T-helper 2 cell treated with Interferon-gamma antibody and Interleukin-4, amounts not matched to agents 5 μg/mL and 100 μg/mL, for 36 hours (primary cell): ENCODE measurements around the gene PCDHA5.
"Not testable (repeated sequence)": the region's sequence is repeated elsewhere in the genome, so short reads cannot be mapped to it uniquely, and the experiment has no call there.

ENCODE experiments used
- DNase-seq: peaks from one replicate; pipeline ENCODE4 v3.0.0; 2021; ENCODE audit warnings: low spot score
- H3K27ac Mint-ChIP-seq: one replicate; pipeline ENCODE4 v1.8.0; 2021; ENCODE audit warnings: mild to moderate bottlenecking, mixed read lengths
- H3K27me3 Mint-ChIP-seq: one replicate; pipeline ENCODE4 v1.8.0; 2021; ENCODE audit warnings: low read depth, mixed read lengths
- H3K36me3 Mint-ChIP-seq: one replicate; pipeline ENCODE4 v1.8.0; 2021; ENCODE audit warnings: low read depth, mixed read lengths
- H3K4me1 Mint-ChIP-seq: one replicate; pipeline ENCODE4 v1.8.0; 2021; ENCODE audit warnings: low read depth, mixed read lengths
- H3K4me3 Mint-ChIP-seq: one replicate; pipeline ENCODE4 v1.8.0; 2022; ENCODE audit warnings: mild to moderate bottlenecking, moderate library complexity, mixed read lengths
- H3K9me3 Mint-ChIP-seq: one replicate; pipeline ENCODE4 v1.8.0; 2021; ENCODE audit warnings: mixed read lengths

Gene PCDHA5

GRCh38 chr5:140802781-140803271, 18.6 kb upstream of the PCDHA5 start:
- Mint-ChIP-seq H3K36me3 (no peaks in the 10 kb centered on the region), H3K27ac (no peak overlapping the region), H3K4me3 (no peak overlapping the region), H3K27me3 (no peaks in the 10 kb centered on the region), H3K4me1 (no peaks in the 10 kb centered on the region), H3K9me3 (peaks cover 43% of the 10 kb centered on the region)
- DNase-seq = no peak

DNA sequence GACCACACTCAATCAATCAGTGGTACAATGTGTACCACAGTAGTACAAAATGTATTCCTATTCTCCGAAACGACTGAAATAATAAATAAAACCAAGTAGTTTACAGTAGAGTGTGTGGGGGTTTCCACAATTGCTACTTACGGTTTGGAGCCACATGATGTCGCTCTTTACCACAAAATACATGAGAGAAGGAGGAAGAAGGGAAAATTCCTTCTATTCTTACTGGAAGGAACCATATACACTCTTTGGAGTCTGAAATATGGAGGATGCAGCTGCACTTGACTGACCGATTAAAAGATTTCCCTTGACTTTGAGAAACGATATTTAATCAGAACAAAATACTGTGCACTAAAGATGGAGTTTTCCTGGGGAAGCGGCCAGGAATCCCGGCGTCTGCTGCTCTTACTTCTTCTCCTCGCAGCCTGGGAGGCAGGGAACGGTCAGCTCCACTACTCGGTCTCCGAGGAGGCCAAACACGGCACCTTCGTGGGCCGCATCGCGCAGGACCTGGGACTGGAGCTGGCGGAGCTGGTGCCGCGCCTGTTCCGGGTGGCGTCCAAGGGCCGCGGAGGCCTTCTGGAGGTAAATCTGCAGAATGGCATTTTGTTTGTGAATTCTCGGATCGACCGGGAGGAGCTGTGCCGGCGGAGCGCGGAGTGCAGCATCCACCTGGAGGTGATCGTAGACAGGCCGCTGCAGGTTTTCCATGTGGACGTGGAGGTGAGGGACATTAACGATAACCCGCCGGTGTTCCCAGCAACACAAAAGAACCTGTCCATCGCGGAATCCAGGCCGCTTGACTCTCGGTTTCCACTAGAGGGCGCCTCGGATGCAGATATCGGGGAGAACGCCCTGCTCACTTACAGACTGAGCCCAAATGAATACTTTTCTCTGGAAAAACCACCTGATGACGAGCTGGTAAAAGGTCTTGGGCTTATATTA, 14.3 kb upstream of the PCDHA5 start, which contains the start of gene PCDHA4:
Gene PCDHA4, plus strand, starts transcription at position 235 of the 942 bp plus-strand sequence.
- peaks cover 42% of the 10 kb centered on the region for H3K9me3 Mint-ChIP-seq
- no peaks in the 10 kb centered on the region for H3K27me3 Mint-ChIP-seq
- H3K36me3 Mint-ChIP-seq = no peaks in the 10 kb centered on the region
- no peaks in the 10 kb centered on the region for H3K4me1 Mint-ChIP-seq
- H3K4me3 Mint-ChIP-seq = no peak within 1 kb of the TSS
- no peak for DNase-seq
- H3K27ac Mint-ChIP-seq = no peak within 1 kb of the TSS

DNA sequence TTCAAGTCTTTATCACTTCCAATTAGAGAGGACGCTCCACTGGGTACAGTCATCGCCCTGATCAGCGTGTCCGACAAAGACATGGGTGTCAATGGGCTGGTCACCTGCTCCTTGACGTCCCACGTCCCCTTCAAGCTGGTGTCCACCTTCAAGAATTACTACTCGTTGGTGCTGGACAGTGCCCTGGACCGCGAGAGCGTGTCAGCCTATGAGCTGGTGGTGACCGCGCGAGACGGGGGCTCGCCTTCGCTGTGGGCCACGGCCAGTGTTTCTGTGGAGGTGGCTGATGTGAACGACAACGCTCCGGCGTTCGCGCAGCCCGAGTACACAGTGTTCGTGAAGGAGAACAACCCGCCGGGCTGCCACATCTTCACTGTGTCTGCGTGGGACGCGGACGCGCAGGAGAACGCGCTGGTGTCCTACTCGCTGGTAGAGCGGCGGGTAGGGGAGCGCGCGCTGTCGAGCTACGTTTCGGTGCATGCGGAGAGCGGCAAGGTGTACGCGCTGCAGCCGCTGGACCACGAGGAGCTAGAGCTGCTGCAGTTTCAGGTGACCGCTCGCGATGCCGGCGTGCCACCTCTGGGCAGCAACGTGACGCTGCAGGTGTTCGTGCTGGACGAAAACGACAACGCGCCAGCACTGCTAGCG, 13.0 kb upstream of the PCDHA5 start:
- H3K4me3 Mint-ChIP-seq, DNase-seq, H3K4me1 Mint-ChIP-seq, H3K27me3 Mint-ChIP-seq, H3K36me3 Mint-ChIP-seq, H3K27ac Mint-ChIP-seq: not testable (repeated sequence)
- H3K9me3 Mint-ChIP-seq = peaks cover 53% of the 10 kb centered on the region

DNA sequence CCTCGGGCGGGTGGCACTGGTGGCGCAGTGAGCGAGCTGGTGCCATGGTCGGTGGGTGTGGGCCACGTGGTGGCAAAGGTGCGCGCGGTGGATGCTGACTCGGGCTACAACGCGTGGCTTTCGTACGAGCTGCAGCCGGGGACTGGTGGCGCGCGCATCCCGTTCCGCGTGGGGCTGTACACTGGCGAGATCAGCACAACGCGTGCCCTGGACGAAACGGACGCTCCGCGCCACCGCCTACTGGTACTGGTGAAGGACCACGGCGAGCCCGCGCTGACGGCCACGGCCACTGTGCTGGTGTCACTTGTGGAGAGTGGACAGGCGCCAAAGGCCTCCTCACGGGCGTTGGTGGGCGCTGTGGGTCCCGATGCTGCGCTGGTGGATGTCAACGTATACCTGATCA, 12.5 kb upstream of the PCDHA5 start:
- no peak for DNase-seq
- peaks cover 48% of the 10 kb centered on the region for H3K9me3 Mint-ChIP-seq
- no peaks in the 10 kb centered on the region for H3K4me1 Mint-ChIP-seq
- H3K27ac Mint-ChIP-seq = no peak overlapping the region
- H3K27me3 Mint-ChIP-seq = no peaks in the 10 kb centered on the region
- H3K4me3 Mint-ChIP-seq = no peak overlapping the region
- H3K36me3 Mint-ChIP-seq = no peaks in the 10 kb centered on the region

- H3K4me3 Mint-ChIP-seq = no peak overlapping the region
- no peak for DNase-seq
- no peak overlapping the region for H3K27ac Mint-ChIP-seq
- peaks cover 25% of the 10 kb centered on the region for H3K9me3 Mint-ChIP-seq
- no peaks in the 10 kb centered on the region for H3K36me3 Mint-ChIP-seq
- H3K4me1 Mint-ChIP-seq = no peaks in the 10 kb centered on the region
- no peaks in the 10 kb centered on the region for H3K27me3 Mint-ChIP-seq
These were observed 842 bp downstream of the PCDHA5 start for GRCh38 chr5:140822281-140822629.

GRCh38 chr5:140822969-140823368, 1.6 kb downstream of the PCDHA5 start:
- not testable (repeated sequence) for H3K27me3 Mint-ChIP-seq, DNase-seq, H3K36me3 Mint-ChIP-seq, H3K4me3 Mint-ChIP-seq, H3K4me1 Mint-ChIP-seq, H3K27ac Mint-ChIP-seq
- H3K9me3 Mint-ChIP-seq = peaks cover 29% of the 10 kb centered on the region

DNA sequence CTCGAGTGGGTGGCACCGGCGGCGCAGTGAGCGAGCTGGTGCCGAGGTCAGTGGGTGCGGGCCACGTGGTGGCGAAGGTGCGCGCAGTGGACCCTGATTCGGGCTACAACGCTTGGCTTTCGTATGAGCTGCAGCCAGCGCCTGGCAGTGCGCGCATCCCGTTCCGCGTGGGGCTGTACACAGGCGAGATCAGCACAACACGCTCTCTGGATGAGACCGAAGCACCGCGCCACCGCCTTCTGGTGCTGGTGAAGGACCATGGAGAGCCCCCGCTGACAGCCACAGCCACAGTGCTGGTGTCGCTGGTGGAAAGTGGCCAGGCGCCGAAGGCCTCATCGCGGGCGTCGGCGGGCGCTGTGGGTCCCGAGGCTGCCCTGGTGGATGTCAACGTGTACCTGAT, 2.1 kb downstream of the PCDHA5 start:
- no peak overlapping the region for H3K4me3 Mint-ChIP-seq
- H3K9me3 Mint-ChIP-seq = peaks cover 31% of the 10 kb centered on the region
- no peaks in the 10 kb centered on the region for H3K27me3 Mint-ChIP-seq
- no peak overlapping the region for H3K27ac Mint-ChIP-seq
- H3K4me1 Mint-ChIP-seq = no peaks in the 10 kb centered on the region
- no peaks in the 10 kb centered on the region for H3K36me3 Mint-ChIP-seq
- no peak for DNase-seq

DNA sequence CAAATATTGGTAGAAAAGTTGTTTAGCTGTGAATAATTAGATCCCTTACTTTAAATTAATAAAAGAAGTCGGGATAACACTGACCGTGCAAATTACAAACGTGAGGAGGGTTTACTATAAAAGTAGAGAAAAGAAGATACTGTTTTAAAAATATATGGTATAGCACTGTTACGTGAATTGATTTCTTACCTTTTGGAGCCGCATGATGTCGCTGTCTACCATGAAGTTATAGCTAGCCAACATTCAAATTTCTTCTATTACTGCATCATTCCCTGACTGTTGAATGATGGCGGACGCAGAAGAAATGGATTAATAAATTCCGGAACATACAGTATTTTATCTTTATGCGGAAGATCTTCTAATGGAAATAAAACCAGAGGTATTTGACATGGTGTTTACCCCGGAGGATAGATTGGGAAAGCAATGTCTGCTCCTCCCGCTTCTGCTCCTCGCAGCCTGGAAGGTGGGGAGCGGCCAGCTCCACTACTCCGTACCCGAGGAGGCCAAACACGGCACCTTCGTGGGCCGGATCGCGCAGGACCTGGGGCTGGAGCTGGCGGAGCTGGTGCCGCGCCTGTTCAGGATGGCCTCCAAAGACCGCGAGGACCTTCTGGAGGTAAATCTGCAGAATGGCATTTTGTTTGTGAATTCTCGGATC, 6.4 kb downstream of the PCDHA5 start, which contains the start of gene PCDHA6:
Gene PCDHA6, plus strand, starts transcription at position 257 of the 658 bp plus-strand sequence. Its CDS starts 132 bp downstream, at position 389.
- Mint-ChIP-seq H3K9me3 (peaks cover 36% of the 10 kb centered on the region), H3K4me3 (peak within 1 kb of the TSS; percentile 24), H3K36me3 (no peaks in the 10 kb centered on the region), H3K27me3 (no peaks in the 10 kb centered on the region), H3K27ac (no peak within 1 kb of the TSS), H3K4me1 (no peaks in the 10 kb centered on the region)
- DNase-seq = no peak

- DNase-seq = no peak
- H3K9me3 Mint-ChIP-seq = peaks cover 39% of the 10 kb centered on the region
- no peaks in the 10 kb centered on the region for H3K36me3 Mint-ChIP-seq
- no peak overlapping the region for H3K27ac Mint-ChIP-seq
- no peaks in the 10 kb centered on the region for H3K4me1 Mint-ChIP-seq
- no peaks in the 10 kb centered on the region for H3K27me3 Mint-ChIP-seq
- H3K4me3 Mint-ChIP-seq = peak overlapping the region; percentile 24
These were observed 6.9 kb downstream of the PCDHA5 start for GRCh38 chr5:140828362-140828737.

- H3K4me1 Mint-ChIP-seq, H3K4me3 Mint-ChIP-seq, H3K27me3 Mint-ChIP-seq, H3K36me3 Mint-ChIP-seq, H3K27ac Mint-ChIP-seq, DNase-seq: not testable (repeated sequence)
- H3K9me3 Mint-ChIP-seq = peaks cover 43% of the 10 kb centered on the region
These were observed 8.4 kb downstream of the PCDHA5 start for GRCh38 chr5:140829511-140830501.

- DNase-seq = no peak
- Mint-ChIP-seq H3K27me3 (no peaks in the 10 kb centered on the region), H3K36me3 (no peaks in the 10 kb centered on the region), H3K9me3 (peaks cover 22% of the 10 kb centered on the region), H3K4me3 (no peak within 1 kb of the TSS), H3K27ac (peak within 1 kb of the TSS; percentile 10), H3K4me1 (no peaks in the 10 kb centered on the region)
These were observed 12.6 kb downstream of the PCDHA5 start, which contains the start of gene PCDHA7 for GRCh38 chr5:140833993-140834392. Gene PCDHA7, plus strand, starts transcription at chr5:140834269. Its CDS starts 115 bp downstream, at chr5:140834384.

GRCh38 chr5:140834439-140835008, 13.1 kb downstream of the PCDHA5 start:
- not testable (repeated sequence) for H3K4me1 Mint-ChIP-seq, H3K27ac Mint-ChIP-seq, DNase-seq, H3K36me3 Mint-ChIP-seq, H3K4me3 Mint-ChIP-seq, H3K27me3 Mint-ChIP-seq
- peaks cover 18% of the 10 kb centered on the region for H3K9me3 Mint-ChIP-seq
